Activated gamma-delta T cell treated with anti-CD3 and anti-CD28 coated beads, Interleukin-2, amount 50 U/mL, for 16 hours (primary cell): ENCODE measurements around the gene TEAD1.

ENCODE experiments used
- DNase-seq: peaks from one replicate; pipeline ENCODE4 v3.0.0-alpha.2; 2020; ENCODE audit warnings: low read depth

TEAD1 gene

GRCh38 chr11:12666915-12667314, 7.3 kb upstream of the TEAD1 start:
- no peak for DNase-seq

- no peak for DNase-seq
Observed at GRCh38 chr11:12667646-12668045, 6.6 kb upstream of the TEAD1 start.

DNA sequence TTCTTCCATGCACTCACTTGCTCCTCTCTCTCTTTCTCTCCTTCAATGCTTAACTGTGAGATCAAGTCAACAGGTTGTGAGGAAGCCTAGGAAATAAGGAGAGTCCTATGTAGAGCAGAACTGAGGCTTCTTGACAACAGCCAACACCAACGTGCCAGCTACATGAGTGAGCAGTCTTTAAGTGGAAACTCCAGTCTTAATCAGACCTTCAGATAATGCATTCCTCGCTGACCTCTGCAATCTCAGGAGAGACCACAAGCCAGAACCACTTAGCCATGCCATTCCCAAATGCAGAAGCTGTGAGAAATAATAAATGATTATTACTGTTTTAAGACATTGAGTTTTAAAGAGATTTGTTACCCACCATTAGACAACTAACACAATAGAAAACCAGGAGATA, 6.1 kb upstream of the TEAD1 start:
- no peak for DNase-seq

- no peak for DNase-seq
Observed at GRCh38 chr11:12669930-12670329, 4.3 kb upstream of the TEAD1 start.

DNA sequence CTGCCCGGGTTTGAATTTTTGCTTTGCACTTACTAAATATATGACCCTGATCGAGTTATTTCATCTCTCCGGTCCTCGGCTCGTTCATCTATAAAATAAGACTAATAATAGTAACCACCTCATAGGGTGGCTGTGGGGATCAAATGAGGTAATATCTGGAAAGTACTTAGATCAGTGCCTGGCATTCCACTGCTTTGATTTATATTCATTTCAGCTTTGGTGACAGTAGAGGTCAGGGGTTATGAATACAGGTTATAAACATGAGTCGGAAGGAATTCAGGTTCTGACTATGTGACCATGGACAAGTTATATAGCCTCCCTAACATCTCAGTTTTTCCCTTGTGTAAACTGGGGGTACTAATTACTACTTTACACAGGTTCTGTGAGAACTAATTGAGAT, 2.9 kb upstream of the TEAD1 start:
- DNase-seq: no peak

GRCh38 chr11:12673601-12673923, 659 bp upstream of the TEAD1 start:
- DNase-seq: no peak

GRCh38 chr11:12674571-12674935, 332 bp downstream of the TEAD1 start:
- no peak for DNase-seq

- DNase-seq: no peak
Observed at GRCh38 chr11:12674936-12675696, 895 bp downstream of the TEAD1 start.

DNA sequence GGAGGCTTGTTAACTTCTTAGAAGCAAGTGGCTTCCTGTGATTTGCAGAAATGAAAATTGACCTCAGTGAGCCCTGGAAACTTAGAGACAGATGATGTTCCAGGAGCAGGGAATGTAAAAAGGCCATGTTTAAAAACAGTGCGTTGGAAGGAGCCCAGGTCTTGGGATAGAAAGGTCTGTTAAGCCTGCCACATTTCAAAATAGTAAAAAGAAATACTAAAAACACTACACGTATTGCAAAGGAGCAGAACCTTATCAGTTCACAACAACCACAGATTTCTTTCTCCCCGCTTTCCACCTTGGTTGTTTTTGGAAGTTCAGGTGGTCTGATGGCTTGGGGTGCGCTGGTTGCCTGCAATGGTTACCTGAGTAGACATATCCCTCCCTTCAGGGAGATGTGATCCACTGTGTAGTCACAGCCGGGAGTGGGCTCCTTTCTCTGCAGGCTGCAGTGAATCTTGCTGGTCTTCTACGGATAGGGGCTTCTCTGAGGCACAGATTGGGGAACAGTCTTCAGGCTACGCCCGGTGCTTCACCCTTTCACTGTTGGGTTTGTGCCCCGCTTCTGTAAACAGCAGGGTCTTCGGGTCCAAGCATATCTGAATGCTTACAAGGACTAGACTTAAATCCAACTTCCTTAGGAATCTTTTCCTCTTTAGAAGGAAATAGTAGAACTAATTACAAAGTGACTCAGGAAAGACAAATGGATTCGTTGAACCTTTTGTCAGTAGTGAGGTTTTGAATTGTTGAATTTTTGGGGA, 1.9 kb downstream of the TEAD1 start:
- no peak for DNase-seq

DNA sequence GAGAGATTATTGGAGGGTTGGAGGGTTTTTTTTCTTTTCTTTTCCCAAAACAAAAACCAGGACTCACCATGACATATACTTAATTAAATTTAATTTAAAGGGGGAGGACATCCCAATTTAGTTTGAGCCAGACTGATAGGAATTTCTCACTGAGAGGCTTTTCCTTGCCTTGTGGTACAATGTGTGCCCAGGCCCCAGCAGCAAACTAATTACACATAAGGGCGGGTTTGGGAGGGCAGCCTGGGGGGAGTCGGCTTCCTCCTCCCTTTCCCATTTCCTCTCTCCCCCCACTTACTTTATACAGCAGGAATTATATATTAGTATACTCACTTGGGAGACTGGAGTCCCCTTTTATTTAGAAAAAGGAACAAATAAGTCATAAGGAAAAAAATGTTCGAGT, 2.9 kb downstream of the TEAD1 start:
- no peak for DNase-seq

- no peak for DNase-seq
Observed at GRCh38 chr11:12678092-12678491, 3.9 kb downstream of the TEAD1 start.

DNA sequence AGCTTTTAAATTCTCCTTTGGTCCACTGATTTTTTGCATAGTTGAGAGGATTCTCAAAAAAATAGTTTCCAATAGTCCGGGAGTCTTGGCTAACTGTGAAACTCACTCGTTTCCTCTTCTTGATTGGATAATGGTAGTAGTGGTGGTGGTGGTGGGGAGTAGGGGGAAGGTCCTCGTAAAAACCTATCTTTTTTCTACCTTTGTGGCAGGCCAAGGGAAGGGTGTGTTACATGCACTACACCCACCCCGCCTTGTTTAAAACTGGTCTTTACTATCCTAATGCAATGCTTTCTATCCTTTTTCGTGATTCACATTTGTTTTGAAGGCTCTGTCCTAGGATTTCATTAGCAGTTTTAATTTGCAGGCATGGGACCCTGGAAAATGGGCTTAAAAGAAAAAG, 4.8 kb downstream of the TEAD1 start:
- no peak for DNase-seq

GRCh38 chr11:12679471-12679870, 5.2 kb downstream of the TEAD1 start:
- no peak for DNase-seq

- DNase-seq: no peak
Observed at GRCh38 chr11:12680246-12680939, 6.2 kb downstream of the TEAD1 start.

DNA sequence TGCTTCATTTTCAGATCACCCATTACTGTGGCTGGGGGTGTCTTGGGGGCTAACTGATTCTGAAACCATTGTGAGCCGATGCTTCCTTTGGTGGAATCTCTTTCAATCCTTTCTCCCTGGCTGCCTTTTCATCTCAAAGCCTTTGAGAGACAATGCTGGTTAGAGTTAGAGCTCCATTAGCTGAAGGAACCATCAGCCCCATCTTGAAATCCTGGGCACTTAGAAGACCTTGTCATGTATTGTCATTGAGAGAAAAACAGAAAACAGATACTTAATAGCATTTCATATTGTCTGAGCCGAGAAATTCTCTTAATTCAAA, 6.7 kb downstream of the TEAD1 start:
- DNase-seq: no peak

- no peak for DNase-seq
Observed at GRCh38 chr11:12681466-12681865, 7.2 kb downstream of the TEAD1 start.

- DNase-seq: no peak
Observed at GRCh38 chr11:12682288-12682687, 8.1 kb downstream of the TEAD1 start.

DNA sequence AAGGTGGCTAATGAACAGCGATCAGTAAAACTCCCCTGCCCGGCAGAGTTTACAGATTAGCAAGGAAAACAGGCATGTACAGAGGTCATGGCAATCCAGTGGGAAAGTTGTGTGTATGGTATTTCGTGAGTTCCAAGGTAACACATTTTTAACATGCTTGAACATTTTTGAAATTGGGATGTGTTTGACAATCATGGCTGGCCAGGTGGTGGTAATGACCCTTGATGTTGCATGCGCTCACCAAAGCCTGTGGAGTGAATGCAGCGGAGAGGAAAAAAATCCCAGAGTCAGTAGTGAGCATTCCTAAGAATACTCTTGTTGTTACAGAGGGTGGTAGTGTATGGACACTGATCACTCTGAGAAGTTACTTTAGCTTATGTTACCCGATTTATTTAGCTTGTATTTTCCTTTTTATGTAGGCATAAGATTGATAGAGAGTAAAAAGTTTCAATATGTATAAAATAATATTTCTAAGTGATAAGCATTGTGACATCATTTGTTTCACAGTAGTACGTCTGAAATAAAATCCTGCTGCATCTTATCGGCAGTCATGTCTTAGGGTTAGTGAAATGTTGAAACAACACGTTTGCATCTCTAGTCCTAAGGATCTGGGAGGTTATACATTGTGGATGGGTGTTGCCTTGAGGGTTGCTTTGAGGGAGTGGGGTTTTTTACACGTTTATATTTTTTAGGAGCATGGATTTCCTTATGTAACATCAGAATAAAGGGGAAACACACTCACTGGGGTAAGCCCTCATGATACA, 8.7 kb downstream of the TEAD1 start:
- no peak for DNase-seq

GRCh38 chr11:12683874-12684273, 9.7 kb downstream of the TEAD1 start:
- no peak for DNase-seq

DNA sequence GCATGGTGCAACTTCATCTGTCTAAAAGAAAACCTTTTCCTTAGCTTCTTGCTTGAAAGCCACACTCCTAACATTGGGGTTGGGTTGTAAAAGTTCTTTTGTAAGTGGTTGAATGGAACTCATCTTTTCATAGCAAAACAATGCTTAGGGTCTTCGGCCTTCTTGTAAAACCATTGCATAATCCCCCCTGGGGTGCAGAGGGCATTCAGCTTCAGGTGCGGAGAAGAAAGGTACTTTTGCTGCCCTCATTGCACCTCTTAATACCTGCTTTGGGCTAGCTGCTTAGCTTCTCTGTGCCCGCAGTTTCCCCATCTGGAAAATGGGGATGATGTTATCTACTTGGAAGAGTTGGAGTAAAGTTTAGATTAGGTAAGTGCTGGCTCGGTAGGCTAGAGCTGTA, 10.1 kb downstream of the TEAD1 start:
- DNase-seq: no peak

DNA sequence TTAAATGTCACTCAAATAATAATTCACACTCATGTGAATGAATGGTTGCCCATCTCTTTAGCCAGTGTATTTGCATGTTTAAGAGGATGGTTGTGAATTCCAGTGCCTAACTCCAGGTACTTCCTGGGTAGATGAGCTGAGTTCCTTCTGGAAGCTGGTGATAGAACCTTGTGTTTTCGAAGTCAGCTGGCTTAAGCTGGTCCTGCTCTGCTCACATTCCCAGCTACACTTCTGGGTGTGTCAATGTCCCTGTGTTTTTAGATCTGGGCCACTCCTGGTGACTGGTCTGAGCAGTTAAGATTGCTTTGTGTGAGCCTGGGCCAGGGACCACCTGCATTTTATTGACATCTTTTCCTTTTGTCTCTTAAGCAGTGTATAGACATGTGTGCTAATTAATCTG, 10.6 kb downstream of the TEAD1 start:
- no peak for DNase-seq

DNA sequence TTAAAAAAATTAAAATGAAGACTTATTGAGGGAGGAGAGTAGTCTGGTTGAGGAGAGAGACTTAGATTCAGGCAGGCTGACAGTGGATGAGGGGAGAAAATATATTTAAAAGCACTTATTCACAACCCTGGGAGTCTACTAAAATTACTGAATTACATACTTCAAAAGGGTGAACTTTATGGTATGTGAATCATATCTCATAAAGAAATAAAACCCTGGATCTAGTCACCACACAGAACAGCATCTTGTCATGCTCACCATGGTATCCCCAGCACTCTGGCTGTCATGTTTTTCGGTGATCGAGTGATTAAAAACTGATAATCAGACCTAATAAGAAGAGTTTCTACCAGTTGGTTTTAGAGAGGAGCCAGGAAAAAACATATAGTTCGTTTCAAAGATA, 11.0 kb downstream of the TEAD1 start:
- no peak for DNase-seq
